LoVo (cell line): ENCODE measurements around the gene IDH2.
A peak's percentile ranks its signal among the peaks of the same experiment; 100 is the strongest.

ENCODE experiments used
- DNase-seq: peaks from one replicate; pipeline ENCODE4 v3.0.0-alpha.2; 2016; ENCODE audit warnings: low spot score

Gene IDH2

DNA sequence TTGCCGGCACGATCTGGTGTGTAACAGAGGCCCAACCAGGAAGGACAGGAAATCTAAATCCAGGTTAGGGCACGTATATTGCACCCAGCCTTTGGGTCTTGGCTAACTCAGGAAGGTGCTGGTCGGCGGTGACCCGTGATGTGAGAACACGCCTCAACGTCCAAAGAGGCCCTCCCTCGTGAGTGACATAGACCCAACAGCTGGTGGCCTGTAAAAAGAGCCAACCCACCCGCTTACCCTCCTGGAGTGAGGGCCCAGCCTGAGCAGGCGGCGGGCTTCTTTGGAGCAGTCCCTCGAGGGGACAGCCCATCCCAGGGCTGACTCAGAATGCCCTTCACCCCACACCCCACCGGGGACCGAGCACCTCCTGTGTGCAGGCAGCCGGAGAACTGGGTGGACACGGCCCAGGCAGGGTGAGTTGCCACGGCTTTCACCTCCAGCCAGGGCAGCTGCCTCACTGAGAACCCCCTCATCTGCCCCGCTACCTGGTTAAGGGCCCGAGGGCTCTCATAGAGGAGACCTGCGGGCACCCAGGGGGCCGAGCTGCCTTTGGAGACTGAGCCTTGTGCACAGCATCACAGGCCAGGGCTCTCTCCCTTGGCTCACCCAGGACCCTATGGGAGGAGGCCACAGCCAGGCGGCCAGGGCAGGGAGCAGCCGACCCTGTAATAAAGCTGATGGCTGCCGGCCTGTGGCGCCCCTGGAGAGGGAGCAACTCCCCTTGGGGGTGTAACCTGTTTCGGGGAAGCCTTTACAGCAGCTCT lies 59.3 kb downstream of the IDH2 start:
- DNase-seq, result no peak

DNA sequence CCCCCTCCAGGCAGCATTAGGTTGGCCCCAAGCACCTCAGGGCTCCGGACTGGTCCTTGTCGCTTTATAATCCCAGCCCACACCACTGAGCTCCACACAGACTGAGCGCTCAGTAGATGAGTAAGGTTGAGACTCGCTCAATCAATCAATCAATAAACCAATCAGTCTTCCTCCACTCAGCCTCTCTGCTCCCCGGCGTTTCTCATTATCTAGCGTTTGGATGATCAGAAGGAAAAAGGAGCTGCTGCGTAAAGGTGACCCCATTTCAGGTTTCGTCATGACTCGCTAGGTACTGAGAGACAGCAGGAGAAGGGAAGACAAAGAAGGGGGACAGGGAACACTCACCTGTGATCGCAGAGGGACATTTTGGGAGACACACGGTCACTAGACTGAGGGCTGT lies 59.9 kb downstream of the IDH2 start:
- DNase-seq, result no peak

DNA sequence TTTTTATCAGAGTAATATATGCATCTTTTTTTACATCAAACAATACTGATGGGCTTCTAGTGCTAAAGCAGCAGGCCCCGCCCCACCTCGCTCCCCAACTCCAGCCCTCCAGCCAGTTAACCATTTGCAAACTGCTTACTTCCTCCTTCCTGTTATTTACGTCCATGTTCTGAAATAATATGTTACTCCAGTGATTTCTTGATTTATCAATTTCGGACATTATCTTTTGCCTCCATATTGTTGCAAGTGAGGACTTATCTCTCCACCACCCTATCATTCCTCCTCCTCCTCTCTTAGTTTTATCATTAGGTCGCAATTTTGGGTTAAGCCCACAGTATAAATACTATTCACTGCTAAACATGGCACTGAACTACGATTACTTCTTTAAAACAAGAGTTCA lies 61.6 kb downstream of the IDH2 start:
- no peak for DNase-seq

DNA sequence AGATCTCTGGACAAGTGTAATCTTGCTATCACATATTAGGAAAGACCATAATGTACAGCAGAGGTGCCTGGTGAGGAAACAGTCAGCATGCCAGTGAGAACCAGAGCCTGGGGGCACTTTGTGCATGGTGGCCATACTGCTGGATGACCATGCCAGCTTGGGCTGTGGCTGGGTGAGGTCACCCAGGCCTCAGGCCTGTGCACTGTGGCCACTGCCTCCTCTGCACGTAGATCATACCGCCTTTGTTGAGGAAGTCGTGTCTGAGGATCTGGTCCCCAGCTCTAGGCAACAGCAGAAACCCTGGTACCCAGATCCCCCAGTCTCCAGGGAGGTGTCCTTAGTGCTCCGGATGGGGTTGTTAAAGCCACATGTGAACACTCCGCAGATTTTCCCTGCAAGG lies 62.3 kb downstream of the IDH2 start:
- DNase-seq, result no peak

DNA sequence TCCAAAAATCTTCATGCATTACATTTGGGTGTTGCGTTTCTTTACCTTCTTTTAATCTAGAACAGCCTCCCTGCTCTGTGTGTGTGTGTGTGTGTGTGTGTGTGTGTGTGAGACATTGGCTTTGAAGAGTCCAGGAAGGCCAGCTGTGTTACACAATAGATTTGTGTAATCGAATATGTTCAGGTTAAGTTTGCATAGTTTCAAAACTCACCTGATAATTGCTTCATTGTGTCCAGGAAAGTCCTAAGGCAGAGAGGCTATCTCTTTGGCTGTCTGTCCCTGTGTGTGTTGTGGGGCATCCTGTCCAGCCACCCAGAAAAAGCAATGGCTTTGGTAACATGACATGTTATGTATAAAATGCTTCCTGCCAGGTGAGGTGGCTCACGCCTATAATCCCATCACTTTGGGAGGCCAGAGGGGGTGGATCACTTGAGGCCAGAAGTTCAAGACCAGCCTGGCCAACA lies 63.6 kb downstream of the IDH2 start:
- DNase-seq, result no peak

DNA sequence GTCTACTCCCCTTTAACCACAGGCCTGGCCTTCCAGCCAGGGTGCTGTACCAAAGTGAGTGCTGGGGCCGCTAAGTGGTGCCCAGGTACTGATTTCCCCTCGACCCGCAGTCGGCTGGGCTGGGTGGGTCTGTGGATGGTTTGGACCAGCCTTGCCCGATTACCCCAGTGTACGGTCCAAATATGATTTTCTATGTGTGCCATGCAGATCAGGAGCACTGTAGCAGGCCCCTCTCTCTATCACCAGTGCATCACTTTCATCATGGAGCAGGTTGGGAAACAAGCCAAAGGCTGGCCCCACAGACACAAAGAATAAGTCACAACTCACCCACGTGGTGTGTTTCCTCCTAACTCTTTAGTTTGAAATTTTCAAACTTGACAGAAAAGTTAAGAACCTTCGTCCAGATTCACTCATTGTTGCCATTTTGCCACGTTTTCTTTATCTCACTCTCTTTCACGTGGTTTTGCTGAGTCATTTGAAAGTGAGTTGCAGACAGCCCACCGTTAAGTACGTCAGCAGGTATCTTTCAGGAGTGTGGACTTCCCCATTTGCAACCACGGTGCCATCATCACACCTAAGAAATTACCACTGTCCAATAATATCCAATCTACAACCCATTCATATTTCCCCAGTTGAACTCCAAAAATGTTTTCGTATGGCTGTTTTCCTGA lies 64.2 kb downstream of the IDH2 start:
- DNase-seq, result no peak

DNA sequence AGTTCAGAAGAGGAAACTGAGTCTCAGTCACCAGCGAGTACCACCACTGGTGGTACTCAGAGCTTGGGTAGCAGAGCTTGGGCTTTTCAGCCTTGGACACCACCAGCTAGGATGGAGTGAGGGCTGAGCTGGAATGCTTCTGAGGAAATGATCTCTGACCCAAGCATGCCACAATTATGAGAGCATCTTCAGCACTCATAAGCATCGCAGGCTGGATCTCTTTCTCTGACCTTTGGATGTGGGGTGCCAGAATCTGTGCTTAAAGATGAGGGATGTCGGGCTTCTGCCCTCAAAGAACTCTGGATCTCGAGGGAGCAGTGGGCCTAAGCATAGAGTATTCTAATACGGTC lies 64.8 kb downstream of the IDH2 start:
- DNase-seq, result no peak

DNA sequence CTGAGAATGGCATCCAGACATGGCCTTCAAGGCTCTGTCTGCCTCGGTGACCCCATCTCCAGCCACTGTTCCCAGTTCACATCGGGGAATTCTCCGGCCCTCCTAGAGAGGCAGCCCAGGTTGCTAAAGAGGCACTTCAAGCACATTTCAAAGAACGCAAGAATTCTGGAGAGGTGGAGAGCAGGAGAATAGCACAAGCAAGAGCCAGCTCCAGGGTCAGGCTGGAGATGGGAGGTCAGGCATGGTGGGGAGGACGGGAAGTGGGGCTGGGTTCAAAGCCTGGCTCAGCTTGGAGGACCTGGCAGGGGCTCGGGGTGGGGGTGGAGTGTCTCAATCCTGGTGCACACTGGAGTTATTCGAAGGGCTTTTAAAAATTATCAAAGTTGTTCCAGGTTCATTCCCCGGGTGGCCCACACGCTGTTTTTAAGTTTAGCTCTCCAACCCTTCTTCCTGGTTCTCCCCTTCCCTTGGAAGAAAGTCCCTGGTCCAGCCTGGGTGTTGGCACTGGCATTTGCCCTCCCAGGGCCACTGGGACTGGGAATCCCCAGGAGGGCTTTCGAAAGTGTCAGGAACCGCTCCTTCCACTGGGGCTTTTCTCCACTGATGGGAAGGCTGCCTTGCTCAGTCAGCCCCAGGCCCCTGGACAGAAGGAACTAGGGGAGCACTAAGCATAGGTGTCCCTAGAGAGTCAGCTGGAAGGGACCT lies 65.3 kb downstream of the IDH2 start:
- no peak for DNase-seq

DNA sequence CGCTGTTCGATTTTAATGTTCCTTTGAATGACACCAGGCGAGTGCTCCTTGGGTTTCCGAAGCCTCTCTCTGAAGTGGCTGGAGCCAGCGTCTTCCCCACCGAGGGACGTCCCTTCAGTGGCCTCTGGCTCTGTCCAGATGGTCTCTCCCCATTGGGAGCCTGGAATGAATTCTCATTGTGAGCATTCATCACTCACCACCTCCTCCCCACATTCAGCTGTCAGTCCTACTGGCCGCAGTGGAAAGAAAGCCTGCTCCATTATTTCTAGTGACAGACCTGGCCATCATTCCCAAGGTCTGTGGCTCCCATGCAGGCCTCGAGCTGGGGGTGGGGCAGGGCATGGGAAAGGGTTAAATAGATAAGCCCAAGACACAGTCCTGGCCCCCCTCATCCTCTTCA lies 65.9 kb downstream of the IDH2 start:
- no peak for DNase-seq

DNA sequence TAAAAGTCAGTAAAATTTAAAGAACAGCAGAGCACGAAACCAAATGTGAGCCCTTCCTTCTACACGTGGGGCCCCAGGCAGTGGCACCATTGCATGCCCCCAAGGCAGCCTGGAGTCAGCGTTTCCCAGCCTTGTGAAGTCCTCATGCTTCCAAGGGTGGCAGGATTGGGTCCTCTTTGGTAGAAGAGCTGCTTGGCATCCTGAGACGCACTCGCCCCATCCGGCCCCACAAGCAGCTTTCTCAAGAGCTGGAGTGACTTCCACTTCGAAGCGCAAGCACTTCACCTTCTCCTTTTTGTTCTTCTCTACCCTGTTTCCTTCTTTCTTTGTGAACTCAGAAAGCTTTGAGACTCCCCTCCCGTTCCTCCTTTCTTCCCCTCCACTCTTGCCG lies 66.4 kb downstream of the IDH2 start:
- DNase-seq, result no peak

DNA sequence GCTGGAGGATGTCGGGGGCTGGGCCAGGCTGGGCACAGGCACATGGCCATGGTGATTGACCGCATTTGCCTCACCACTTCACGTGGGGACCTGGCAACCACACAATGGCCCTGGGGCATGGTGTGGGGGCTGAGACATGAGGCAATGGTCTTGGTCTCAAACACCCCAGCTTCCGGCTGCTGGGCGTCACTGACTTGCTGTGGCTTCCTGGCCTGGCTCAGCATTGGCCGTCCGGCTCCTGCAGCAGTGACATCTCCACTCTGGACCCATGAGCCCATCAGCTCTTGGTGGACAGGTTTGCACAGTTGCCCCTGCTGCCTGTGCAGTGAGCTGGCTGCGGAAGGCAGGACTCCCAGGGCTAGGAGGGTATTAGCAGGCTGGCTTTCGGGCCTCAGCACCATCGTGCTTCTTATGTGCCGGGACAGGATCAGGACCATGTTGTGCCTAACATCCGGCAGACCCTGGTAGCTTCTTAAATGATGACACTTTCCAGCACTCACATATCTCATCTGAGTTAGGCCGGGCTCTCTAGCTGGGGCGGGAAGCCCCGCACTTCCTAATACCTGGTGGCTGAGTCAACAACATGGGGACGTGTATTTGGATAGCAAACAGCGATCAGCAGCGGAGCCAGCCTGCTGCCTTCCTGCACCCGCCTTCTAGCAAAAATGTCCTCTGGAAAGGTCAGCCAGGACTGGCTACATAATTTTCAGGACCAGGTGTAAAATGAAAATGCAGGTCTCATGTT lies 67.0 kb downstream of the IDH2 start:
- peak; percentile 20 for DNase-seq

DNA sequence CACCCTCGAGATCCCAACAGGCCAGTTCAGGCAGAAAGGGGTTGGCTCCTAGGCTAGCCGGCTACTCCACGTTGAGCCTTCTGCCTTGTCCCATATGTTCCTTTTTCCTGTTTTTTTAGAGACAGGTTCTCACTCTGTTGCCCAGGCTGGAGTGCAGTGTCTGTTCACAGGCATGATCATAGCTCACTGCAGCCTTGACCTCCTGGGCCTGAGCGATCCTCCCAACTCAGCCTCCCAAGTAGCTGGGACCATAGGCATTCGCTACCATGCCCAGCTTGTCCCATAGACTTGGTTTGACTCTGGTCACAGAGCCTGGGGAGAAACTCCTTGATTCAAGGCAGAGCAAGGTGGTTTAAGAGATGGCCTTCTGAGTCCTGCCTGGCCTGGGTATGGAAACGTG lies 68.8 kb downstream of the IDH2 start:
- no peak for DNase-seq
